OCI-LY3 (cell line): Measurements from ENCODE around the gene LINGO4.

Experiments
- H2AFZ ChIP-seq: fragments of 200-600, 300-600 bp; shearing (Covaris generic); 2 replicates; pipeline ENCODE4 v1.6.0; 2014; ENCODE audit warnings: antibody characterized with exemption, low read depth, low read length
- H3K27ac ChIP-seq: fragments of 200-600, 300-600 bp; sonication (generic); 2 replicates; pipeline ENCODE4 v1.5.1; 2014; ENCODE audit warnings: mild to moderate bottlenecking, low read length, moderate library complexity, mixed read lengths
- H3K27me3 ChIP-seq: fragments of 200-600, 300-600 bp; sonication (generic); 2 replicates; pipeline ENCODE4 v1.6.1; 2014; ENCODE audit warnings: low read depth, low read length, mixed read lengths
- H3K36me3 ChIP-seq: fragments of 200-600, 300-600 bp; sonication (generic); replicated peaks from 2 replicates; pipeline ENCODE3; 2014; ENCODE audit warnings: low read depth, low read length, mixed read lengths
- H3K4me1 ChIP-seq: fragments of 300-600, 200-600 bp; sonication (generic); 2 replicates; pipeline ENCODE4 v1.6.1; 2014; ENCODE audit warnings: low read length, mixed read lengths
- H3K4me2 ChIP-seq: fragments of 200-600, 300-600 bp; sonication (generic); 2 replicates; pipeline ENCODE4 v1.6.1; 2014; ENCODE audit warnings: low read length, mixed read lengths
- H3K4me3 ChIP-seq: fragments of 300-600, 200-600 bp; sonication (generic); 2 replicates; pipeline ENCODE4 v1.5.1; 2014; ENCODE audit warnings: antibody characterized with exemption, mild to moderate bottlenecking, low read length, moderate library complexity
- H3K79me2 ChIP-seq: fragments of 300-600, 200-600 bp; shearing (Covaris generic); 2 replicates; pipeline ENCODE4 v1.6.1; 2014; ENCODE audit warnings: mild to moderate bottlenecking, low read length, mixed read lengths
- H3K9ac ChIP-seq: fragments of 300-600, 200-600 bp; shearing (Covaris generic); 2 replicates; pipeline ENCODE4 v1.6.0; 2014; ENCODE audit warnings: mild to moderate bottlenecking, low read length, moderate library complexity
- H3K9me3 ChIP-seq: fragments of 200-600, 300-600 bp; shearing (Covaris generic); 2 replicates; pipeline ENCODE4 v1.6.1; 2014; ENCODE audit warnings: low read length, mixed read lengths; ENCODE audit not compliant: insufficient read depth
- H4K20me1 ChIP-seq: fragments of 200-600, 300-600 bp; sonication (generic); 2 replicates; pipeline ENCODE4 v1.6.1; 2016; ENCODE audit warnings: low read length, mixed read lengths; ENCODE audit not compliant: insufficient read depth
- CTCF ChIP-seq: fragments of 200-600, 300-600 bp; sonication (generic); IDR thresholded peaks from 2 replicates; pipeline ENCODE4 v1.5.1; 2014; ENCODE audit warnings: antibody characterized with exemption, low read length, low read depth
- EZH2phosphoT487 ChIP-seq: fragments of 200-600 bp; shearing (Covaris generic); IDR thresholded peaks from 2 replicates; pipeline ENCODE4 v1.6.1; 2018; ENCODE audit warnings: antibody characterized with exemption, mixed run types, low read depth

LINGO4 gene

GRCh38 chr1:151816548-151817352, 11.5 kb upstream of the LINGO4 start:
- H3K79me2 ChIP-seq, result no peaks in the 10 kb centered on the region
- H3K4me1 ChIP-seq, result peaks cover 33% of the 10 kb centered on the region
- no peaks in the 10 kb centered on the region for H3K9me3 ChIP-seq
- H3K9ac ChIP-seq, result no peak overlapping the region
- no peaks in the 10 kb centered on the region for H3K36me3 ChIP-seq
- no peak overlapping the region for H3K4me3 ChIP-seq
- no peak for TF ChIP-seq CTCF
- TF ChIP-seq EZH2phosphoT487, result no peak
- H3K27ac ChIP-seq, result no peak overlapping the region
- H4K20me1 ChIP-seq, result no peaks in the 10 kb centered on the region
- H2AFZ ChIP-seq, result peak overlapping the region; percentile 57; the same call in 1 of the 2 replicates
- peak overlapping the region; percentile 60 for H3K4me2 ChIP-seq
- no peaks in the 10 kb centered on the region for H3K27me3 ChIP-seq

DNA sequence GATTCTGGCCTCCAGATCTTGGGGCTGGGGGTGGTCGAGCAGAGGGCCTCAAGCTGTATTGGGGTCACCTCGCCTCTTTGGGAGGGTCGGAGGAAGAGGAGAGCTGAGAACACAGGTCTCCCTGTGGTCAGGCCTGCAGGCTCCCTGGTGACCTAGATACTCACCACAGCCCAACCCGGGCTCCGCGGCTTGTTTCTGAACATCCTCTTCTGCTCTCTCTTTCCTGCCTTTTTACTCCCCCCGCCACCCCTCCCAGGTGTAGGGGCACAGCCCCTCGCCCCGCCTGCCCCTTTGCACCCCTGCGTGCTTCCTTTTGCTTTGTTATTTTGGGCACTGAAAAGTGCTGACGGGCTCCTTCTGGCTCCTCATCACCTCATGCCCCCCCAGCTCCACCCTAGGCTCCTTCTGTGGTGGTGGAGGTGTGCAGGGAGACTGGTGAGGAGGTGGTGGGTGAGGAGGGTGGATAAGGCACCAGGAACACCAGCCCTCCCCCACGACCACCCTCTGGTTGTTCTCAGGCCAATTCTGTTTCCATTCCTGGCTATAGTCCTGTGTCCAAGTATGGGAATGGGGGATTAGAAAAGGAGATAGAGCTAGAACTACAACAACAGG, 10.6 kb upstream of the LINGO4 start:
- Histone ChIP-seq H3K4me2 (no peak overlapping the region), H3K4me1 (peaks cover 24% of the 10 kb centered on the region), H4K20me1 (no peaks in the 10 kb centered on the region), H3K9ac (no peak overlapping the region), H2AFZ (no peak overlapping the region), H3K27me3 (no peaks in the 10 kb centered on the region), H3K4me3 (no peak overlapping the region), H3K79me2 (no peaks in the 10 kb centered on the region), H3K27ac (no peak overlapping the region), H3K9me3 (no peaks in the 10 kb centered on the region), H3K36me3 (no peaks in the 10 kb centered on the region)
- TF ChIP-seq EZH2phosphoT487 (no peak), CTCF (no peak)

- H3K4me1 ChIP-seq, result peaks cover 16% of the 10 kb centered on the region
- no peak overlapping the region for H3K4me3 ChIP-seq
- H3K9me3 ChIP-seq, result no peaks in the 10 kb centered on the region
- H3K9ac ChIP-seq, result no peak overlapping the region
- H3K36me3 ChIP-seq, result no peaks in the 10 kb centered on the region
- TF ChIP-seq CTCF, result no peak
- TF ChIP-seq EZH2phosphoT487, result no peak
- no peaks in the 10 kb centered on the region for H3K79me2 ChIP-seq
- no peaks in the 10 kb centered on the region for H3K27me3 ChIP-seq
- H4K20me1 ChIP-seq, result no peaks in the 10 kb centered on the region
- H3K4me2 ChIP-seq, result no peak overlapping the region
- no peak overlapping the region for H2AFZ ChIP-seq
- no peak overlapping the region for H3K27ac ChIP-seq
Measured at GRCh38 chr1:151814971-151815545, 9.8 kb upstream of the LINGO4 start.

GRCh38 chr1:151814426-151814825, 9.2 kb upstream of the LINGO4 start:
- Histone ChIP-seq H3K4me1 (peaks cover 12% of the 10 kb centered on the region), H4K20me1 (no peaks in the 10 kb centered on the region), H2AFZ (no peak overlapping the region), H3K9me3 (no peaks in the 10 kb centered on the region), H3K9ac (no peak overlapping the region), H3K27ac (no peak overlapping the region), H3K36me3 (no peaks in the 10 kb centered on the region), H3K27me3 (no peaks in the 10 kb centered on the region), H3K4me3 (no peak overlapping the region), H3K79me2 (no peaks in the 10 kb centered on the region), H3K4me2 (no peak overlapping the region)
- TF ChIP-seq EZH2phosphoT487 (no peak), CTCF (no peak)
